ENCODE results near the gene C1QTNF7.

- TF ChIP-seq POLR2AphosphoS5 (IDR thresholded peaks at IDR 0.05; ENCODE audit: low read depth, low read length): no peak
- no peak for TF ChIP-seq TAF1 (IDR thresholded peaks at IDR 0.05; ENCODE audit: borderline replicate concordance, insufficient read depth, low read length)
These were observed 45.1 kb upstream of the C1QTNF7 start for GRCh38 chr4:15382669-15383273.
